Lower leg skin (tissue), 4 donors: Measurements from ENCODE around the gene SPARC. TPM values are rescaled to one million over a fixed set of nuclear protein-coding genes. Genes with fewer than 3 reads are reported as not detected.

Source experiments
- DNase-seq, 2 donors: peaks; one replicate each; pipeline ENCODE4 v3.0.0-alpha.2; 2019; ENCODE audit warnings: low spot score in 2 of 2
- H3K4me3 ChIP-seq: fragments of 200-600 bp; sonication (generic); 2 replicates; pipeline ENCODE4 v1.5.1; 2017; ENCODE audit warnings: mild to moderate bottlenecking, low read depth; ENCODE audit not compliant: poor library complexity, severe bottlenecking
- CTCF ChIP-seq, 3 donors: fragments of 450-650 bp; IDR thresholded peaks; one replicate each; pipeline ENCODE4 v1.5.1; 2016; ENCODE audit warnings: antibody characterized with exemption in 3 of 3, mild to moderate bottlenecking in 3 of 3, moderate library complexity in 2 of 3
- POLR2A ChIP-seq, 2 donors: fragments of 450-650 bp; IDR thresholded peaks; one replicate each; pipeline ENCODE4 v1.6.1; 2016 to 2017; ENCODE audit warnings: antibody characterized with exemption in 2 of 2, mild to moderate bottlenecking in 1 of 2, moderate library complexity in 1 of 2
- WGBS, 2 donors: methylation state at CpG; one replicate each; pipeline ENCODE4 v1.1.5; 2018; 5-methylcytosine and 5-hydroxymethylcytosine counted together
- intact Hi-C: fragments of 100-400 bp; cut with DNase I; formaldehyde crosslinking; loops from one replicate; pipeline ENCODE4 v1.15.0; 2023; ENCODE audit warnings: low total_unique reads
- total RNA-seq, 4 donors: library from RNA; depleted of rRNA; stranded (reverse); fragments of >200 nt; gene quantifications; one replicate each; pipeline ENCODE4 v1.1.0, GENCODE V29; 2016

Gene SPARC
- total RNA-seq, 4 donors from 2014 or later: 133 to 494 (median 213) TPM

DNA sequence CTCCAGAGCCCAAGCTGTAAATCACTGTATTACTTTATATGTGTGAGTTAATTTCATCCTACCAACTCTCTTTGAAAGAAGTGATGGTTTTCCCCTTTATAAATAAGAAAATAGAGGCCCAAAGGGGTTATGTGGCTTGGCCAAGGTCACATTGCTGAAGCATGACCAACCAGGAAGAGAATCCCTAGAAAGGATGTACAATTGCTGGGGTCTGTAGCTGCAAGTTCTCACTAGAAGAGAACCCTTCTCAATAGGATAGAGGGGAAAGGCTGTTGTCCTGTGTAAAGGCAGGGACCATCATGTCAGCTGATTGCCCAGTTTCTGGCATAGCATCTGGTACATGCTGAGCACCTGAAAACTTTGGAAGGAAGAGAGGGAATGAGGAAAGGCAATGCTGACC, 56.6 kb downstream of the SPARC start:
- TF ChIP-seq POLR2A (IDR thresholded peaks at IDR 0.05) (no peak), CTCF (IDR thresholded peaks at IDR 0.05) (no peak)
- H3K4me3 ChIP-seq: no peak overlapping the region
- intact Hi-C loops: no loop called here
- no peak for DNase-seq

DNA sequence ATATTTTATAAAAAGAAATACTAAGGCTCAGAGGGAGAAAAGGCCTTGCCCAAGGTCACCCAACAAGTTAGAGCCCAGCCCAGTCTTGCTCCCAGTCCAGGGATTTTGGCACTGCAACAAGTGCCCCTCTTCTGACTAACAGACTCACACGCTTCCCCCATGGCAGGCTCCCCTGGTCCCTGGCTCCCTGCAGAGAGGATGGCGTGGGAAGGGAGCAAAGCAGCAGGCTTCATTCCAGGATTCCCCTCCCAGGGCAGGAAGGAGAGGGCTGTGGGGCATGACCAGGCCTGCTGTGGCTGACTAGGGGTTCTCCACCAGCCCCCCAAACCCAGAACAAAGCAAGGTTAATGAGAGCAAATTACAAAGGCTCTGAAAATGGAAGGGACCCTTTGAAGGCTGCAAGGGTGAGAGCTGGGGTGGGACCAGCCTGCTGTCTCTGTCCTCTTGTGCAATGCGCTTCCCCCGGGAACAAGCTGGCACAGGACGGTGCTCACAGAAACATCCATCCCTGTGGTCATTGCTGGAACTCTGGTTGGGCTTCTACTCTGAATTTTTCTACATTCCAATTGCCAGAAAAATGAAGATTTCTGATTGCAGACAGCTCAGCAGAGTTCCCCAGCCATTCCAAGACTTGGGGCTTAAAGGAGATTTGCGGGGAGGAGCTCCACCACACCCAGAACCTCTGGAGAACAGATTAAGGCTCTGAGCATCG, 58.4 kb downstream of the SPARC start:
- H3K4me3 ChIP-seq: no peak overlapping the region
- TF ChIP-seq CTCF (IDR thresholded peaks at IDR 0.05) (no peak), POLR2A (IDR thresholded peaks at IDR 0.05) (no peak)
- intact Hi-C loops: no loop called here
- peak in 1 of 2 donors; percentile 85 for DNase-seq
- 37 to 39% methylated on average over 7 of the region's 7 CpGs for WGBS, 2 donors

DNA sequence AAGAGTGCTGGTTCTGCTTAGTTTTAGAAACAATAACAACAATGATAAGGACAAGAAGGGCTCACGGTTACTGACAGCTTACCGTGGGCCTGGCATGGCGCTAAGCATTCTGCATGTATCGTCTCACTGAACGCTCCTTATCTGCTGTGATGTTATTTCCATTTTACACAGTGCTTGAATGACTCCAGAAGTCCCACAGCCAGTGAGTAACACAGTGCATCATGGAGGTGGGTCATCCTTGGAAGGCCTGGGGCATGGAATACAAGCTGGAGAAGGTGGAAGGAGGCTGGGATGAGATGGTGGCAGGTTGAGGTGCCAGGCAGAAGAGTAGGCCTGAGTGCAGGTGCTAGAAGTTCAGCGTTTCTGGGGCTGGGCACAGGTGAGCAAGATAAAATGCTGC, 59.1 kb downstream of the SPARC start:
- DNase-seq: peak in 1 of 2 donors; percentile 77
- intact Hi-C loops: no loop called here

GRCh38 chr5:151625285-151625684, 61.4 kb downstream of the SPARC start:
- 60 to 67% methylated on average over 9 of the region's 9 CpGs for WGBS, 2 donors
- intact Hi-C loops: no loop called here
- no peak for TF ChIP-seq CTCF (IDR thresholded peaks at IDR 0.05)
- TF ChIP-seq POLR2A (IDR thresholded peaks at IDR 0.05): no peak
- H3K4me3 ChIP-seq: no peak overlapping the region
- no peak for DNase-seq

More for the DNA sequence above, 59.1 kb downstream of the SPARC start:
- 50 to 55% methylated on average over 6 of the region's 6 CpGs for WGBS, 2 donors
- no peak overlapping the region for H3K4me3 ChIP-seq
- TF ChIP-seq POLR2A (IDR thresholded peaks at IDR 0.05): no peak
- TF ChIP-seq CTCF (IDR thresholded peaks at IDR 0.05): no peak

- TF ChIP-seq POLR2A (IDR thresholded peaks at IDR 0.05): no peak
- TF ChIP-seq CTCF (IDR thresholded peaks at IDR 0.05): no peak
- 27 to 35% methylated on average over 8 of the region's 8 CpGs for WGBS, 2 donors
- H3K4me3 ChIP-seq: no peak overlapping the region
- DNase-seq: no peak
- intact Hi-C loops: no loop called here
Observed at GRCh38 chr5:151624476-151624875, 62.2 kb downstream of the SPARC start.
